GM23338 (cell line): ENCODE results near the gene ATF6. TPM values are rescaled to one million over a fixed set of nuclear protein-coding genes. Genes with fewer than 3 reads are reported as not detected.

Experiments
- ATAC-seq: fragments of 200-7000 bp; cut with Tn5 transposase; 3 replicates; pipeline ENCODE4 v1.9.1; 2020
- DNase-seq: peaks from one replicate; pipeline ENCODE4 v3.0.0-alpha.2; 2015; ENCODE audit warnings: low spot score
- H2AFZ ChIP-seq: fragments of 200-600 bp; sonication (generic); 2 replicates; pipeline ENCODE4 v1.8.0; 2016; ENCODE audit warnings: antibody characterized with exemption, mild to moderate bottlenecking, moderate library complexity
- H3F3A ChIP-seq: fragments of 200-600 bp; sonication (generic); replicated peaks from 2 replicates; pipeline ENCODE4 v1.8.0; 2017; ENCODE audit warnings: antibody characterized with exemption, mixed run types, low read depth
- H3K27ac ChIP-seq: fragments of 200-600 bp; sonication (generic); 2 replicates; pipeline ENCODE4 v1.6.1; 2016; ENCODE audit warnings: low read depth
- H3K27me3 ChIP-seq: fragments of 200-600 bp; sonication (generic); 2 replicates; pipeline ENCODE4 v1.8.0; 2016; ENCODE audit warnings: mild to moderate bottlenecking, mixed run types, moderate library complexity; ENCODE audit not compliant: insufficient read depth
- H3K36me3 ChIP-seq: fragments of 200-600 bp; sonication (generic); 2 replicates; pipeline ENCODE4 v1.8.0; 2016; ENCODE audit warnings: mild to moderate bottlenecking; ENCODE audit not compliant: insufficient read depth
- H3K4me1 ChIP-seq: fragments of 200-600 bp; sonication (generic); 2 replicates; pipeline ENCODE4 v1.8.0; 2016; ENCODE audit warnings: mild to moderate bottlenecking, moderate library complexity; ENCODE audit not compliant: insufficient read depth
- H3K4me2 ChIP-seq: fragments of 200-600 bp; sonication (generic); 2 replicates; pipeline ENCODE4 v1.7.1; 2017; ENCODE audit warnings: mixed run types
- H3K4me3 ChIP-seq: fragments of 200-600 bp; sonication (generic); 2 replicates; pipeline ENCODE4 v1.6.1; 2016; ENCODE audit warnings: mixed run types
- H3K79me2 ChIP-seq: fragments of 200-600 bp; sonication (generic); replicated peaks from 2 replicates; pipeline ENCODE4 v1.8.0; 2017; ENCODE audit warnings: mild to moderate bottlenecking; ENCODE audit not compliant: insufficient read depth
- H3K9me2 ChIP-seq: fragments of 200-600 bp; sonication (generic); 2 replicates; pipeline ENCODE4 v1.8.0; 2017; ENCODE audit not compliant: insufficient read depth
- H4K20me1 ChIP-seq: fragments of 200-600 bp; sonication (generic); replicated peaks from 2 replicates; pipeline ENCODE4 v1.8.0; 2017; ENCODE audit warnings: mild to moderate bottlenecking; ENCODE audit not compliant: insufficient read depth
- H3K27ac Mint-ChIP-seq: 2 replicates; pipeline ENCODE4 v1.8.0; 2020; ENCODE audit warnings: inconsistent platforms, mild to moderate bottlenecking, moderate library complexity, mixed read lengths
- H3K27me3 Mint-ChIP-seq: 3 replicates; pipeline ENCODE4 v1.8.0; 2022; ENCODE audit warnings: low read depth, mild to moderate bottlenecking, moderate library complexity, mixed read lengths, inconsistent platforms; ENCODE audit not compliant: insufficient read depth, poor library complexity
- H3K36me3 Mint-ChIP-seq: 3 replicates; pipeline ENCODE4 v1.8.0; 2021; ENCODE audit warnings: low read depth, mild to moderate bottlenecking, inconsistent platforms, moderate library complexity, mixed read lengths
- H3K4me1 Mint-ChIP-seq: 3 replicates; pipeline ENCODE4 v1.8.0; 2020; ENCODE audit warnings: mild to moderate bottlenecking, inconsistent platforms, mixed read lengths
- H3K4me3 Mint-ChIP-seq: 3 replicates; pipeline ENCODE4 v1.8.0; 2021; ENCODE audit warnings: moderate library complexity, mild to moderate bottlenecking, inconsistent platforms, mixed read lengths
- H3K9me3 Mint-ChIP-seq: 3 replicates; pipeline ENCODE4 v1.8.0; 2020; ENCODE audit warnings: moderate library complexity, mild to moderate bottlenecking, inconsistent platforms, mixed read lengths
- CREB1 ChIP-seq: fragments of 250-450 bp; sonication (Bioruptor Pico); IDR thresholded peaks from 2 replicates; pipeline ENCODE4 v1.5.0; 2020; ENCODE audit warnings: low read depth, mild to moderate bottlenecking, moderate library complexity
- EZH2 ChIP-seq: fragments of 200-600 bp; sonication (generic); IDR thresholded peaks from one replicate; pipeline ENCODE4 v1.8.0; 2017; ENCODE audit warnings: antibody characterized with exemption, mild to moderate bottlenecking, low read depth; ENCODE audit not compliant: unreplicated experiment
- EZH2phosphoT487 ChIP-seq: fragments of 200-600 bp; sonication (generic); IDR thresholded peaks from one replicate; pipeline ENCODE4 v1.8.1; 2018; ENCODE audit warnings: antibody characterized with exemption; ENCODE audit not compliant: unreplicated experiment
- JUNB ChIP-seq: IDR thresholded peaks from one replicate; pipeline ENCODE4 v1.6.1; 2016; ENCODE audit warnings: antibody characterized with exemption; ENCODE audit not compliant: unreplicated experiment
- NANOG ChIP-seq: IDR thresholded peaks from 2 replicates; pipeline ENCODE4 v1.6.1; 2016; ENCODE audit warnings: antibody characterized with exemption, borderline replicate concordance
- POLR2AphosphoS5 ChIP-seq: IDR thresholded peaks from 2 replicates; pipeline ENCODE4 v1.6.1; 2016; ENCODE audit warnings: antibody characterized with exemption, low read depth
- STAT1 ChIP-seq: IDR thresholded peaks from one replicate; pipeline ENCODE4 v1.6.1; 2016; ENCODE audit warnings: antibody characterized with exemption; ENCODE audit not compliant: unreplicated experiment
- ZNF331 ChIP-seq: fragments of 250-450 bp; sonication (Bioruptor Pico); IDR thresholded peaks from 2 replicates; pipeline ENCODE4 v1.5.0; 2020; ENCODE audit warnings: low read depth, mild to moderate bottlenecking, moderate library complexity
- polyA plus RNA-seq: library from polyadenylated mRNA; unstranded; fragments of >200 nt; fragmentation: Nextera tagmentation; extraction: Ambion mirVana; gene quantifications from 2 replicates; pipeline ENCODE4 v1.2.1, GENCODE V29; 2016
- total RNA-seq: library from RNA; depleted of rRNA; stranded (reverse); fragments of >200 nt; shearing (Covaris generic); gene quantifications from 2 replicates; pipeline ENCODE4 v1.2.3, GENCODE V29; 2014
- TF ChIP-seq, protein P1 (sequence below), 2 experiments: fragments of 200-600 bp in 1 of 2; sonication (generic) in 1 of 2; conservative IDR thresholded peaks; 2 replicates each; pipeline versions ENCODE4 v1.5.1 to v1.6.1; 2016 to 2017; ENCODE audit warnings: antibody characterized with exemption in 2 of 2, low read depth in 2 of 2, mild to moderate bottlenecking in 2 of 2, moderate library complexity in 1 of 2
- TF ChIP-seq, protein P2 (sequence below): fragments of 250-450 bp; sonication (Bioruptor Pico); IDR thresholded peaks from 2 replicates; pipeline ENCODE4 v1.5.0; 2020; ENCODE audit warnings: mild to moderate bottlenecking, moderate library complexity
- TF ChIP-seq, protein P3 (sequence below): IDR thresholded peaks from 2 replicates; pipeline ENCODE4 v1.6.1; 2016; ENCODE audit warnings: antibody characterized with exemption
- TF ChIP-seq, protein P4 (sequence below): IDR thresholded peaks from one replicate; pipeline ENCODE4 v1.6.1; 2018; ENCODE audit warnings: antibody characterized with exemption; ENCODE audit not compliant: unreplicated experiment

Gene ATF6
- total and polyA plus RNA-seq, 2 experiments from 2014 or later: 5.0 to 13.5 TPM

DNA sequence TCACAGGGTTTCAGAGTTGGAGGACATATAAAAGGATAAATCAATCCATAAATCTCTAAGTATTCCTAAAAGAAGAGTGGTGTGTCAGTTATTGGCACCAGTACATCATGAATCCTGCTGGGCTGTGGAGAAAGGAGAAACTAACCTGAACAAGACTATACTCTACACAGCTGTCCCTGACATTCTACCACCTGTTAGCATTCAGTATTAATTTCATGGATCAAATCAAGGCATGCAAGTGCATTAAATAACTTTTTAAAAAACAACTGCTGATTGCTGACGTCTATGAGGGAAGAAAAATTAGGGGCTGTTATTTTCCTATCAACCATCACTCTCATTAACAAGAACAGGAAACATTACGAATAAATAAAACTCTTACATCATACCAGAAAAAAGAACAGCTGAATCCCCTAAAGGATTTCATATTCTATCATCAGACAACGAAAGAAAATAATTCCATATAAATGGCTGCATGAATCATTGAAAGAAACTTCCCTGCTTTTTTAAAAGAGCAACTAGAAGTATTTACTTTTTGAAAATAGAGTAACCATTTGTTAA, 121.7 kb downstream of the ATF6 start (continued):
- TF ChIP-seq, protein P1, sequence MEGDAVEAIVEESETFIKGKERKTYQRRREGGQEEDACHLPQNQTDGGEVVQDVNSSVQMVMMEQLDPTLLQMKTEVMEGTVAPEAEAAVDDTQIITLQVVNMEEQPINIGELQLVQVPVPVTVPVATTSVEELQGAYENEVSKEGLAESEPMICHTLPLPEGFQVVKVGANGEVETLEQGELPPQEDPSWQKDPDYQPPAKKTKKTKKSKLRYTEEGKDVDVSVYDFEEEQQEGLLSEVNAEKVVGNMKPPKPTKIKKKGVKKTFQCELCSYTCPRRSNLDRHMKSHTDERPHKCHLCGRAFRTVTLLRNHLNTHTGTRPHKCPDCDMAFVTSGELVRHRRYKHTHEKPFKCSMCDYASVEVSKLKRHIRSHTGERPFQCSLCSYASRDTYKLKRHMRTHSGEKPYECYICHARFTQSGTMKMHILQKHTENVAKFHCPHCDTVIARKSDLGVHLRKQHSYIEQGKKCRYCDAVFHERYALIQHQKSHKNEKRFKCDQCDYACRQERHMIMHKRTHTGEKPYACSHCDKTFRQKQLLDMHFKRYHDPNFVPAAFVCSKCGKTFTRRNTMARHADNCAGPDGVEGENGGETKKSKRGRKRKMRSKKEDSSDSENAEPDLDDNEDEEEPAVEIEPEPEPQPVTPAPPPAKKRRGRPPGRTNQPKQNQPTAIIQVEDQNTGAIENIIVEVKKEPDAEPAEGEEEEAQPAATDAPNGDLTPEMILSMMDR (conservative IDR thresholded peaks at IDR 0.05; ENCODE audit: low read depth in 2 of 2): no peak

DNA sequence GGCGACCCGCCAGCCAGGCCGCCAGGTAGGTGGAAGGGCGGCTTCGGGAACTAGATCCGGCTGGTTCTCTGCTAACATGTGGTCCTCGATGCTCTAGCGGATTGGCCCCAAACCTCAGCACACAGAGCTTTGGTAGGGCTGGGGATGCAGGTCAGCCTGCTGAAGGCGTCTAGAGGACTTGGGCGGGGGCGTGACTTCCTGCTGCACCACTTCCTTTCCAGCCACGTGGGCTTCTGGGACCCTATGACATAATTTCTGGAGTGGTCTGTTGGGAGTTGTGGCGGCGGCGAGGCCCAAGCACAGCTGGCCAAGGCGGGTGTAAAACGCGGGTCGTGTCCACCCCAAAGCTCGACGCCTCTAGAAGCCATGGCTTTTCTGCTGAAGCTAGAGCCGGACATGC, 124.5 kb downstream of the ATF6 start:
- ATAC-seq (peak; percentile 28; the same call in 1 of the 3 replicates), DNase-seq (peak; percentile 16)
- H3K79me2 ChIP-seq: no peaks in the 10 kb centered on the region
- Mint-ChIP-seq H3K36me3 (0 out of 3 replicates have a peak, but pooled peaks cover 3% of the 10 kb centered on the region), H3K4me1 (peaks cover 4% of the 10 kb centered on the region; the same call in 1 of the 3 replicates), H3K27ac (no peak overlapping the region), H3K4me3 (no peak overlapping the region), H3K27me3 (no peaks in the 10 kb centered on the region), H3K9me3 (no peaks in the 10 kb centered on the region)
- H3K27ac ChIP-seq: no peak overlapping the region
- TF ChIP-seq, protein P2, sequence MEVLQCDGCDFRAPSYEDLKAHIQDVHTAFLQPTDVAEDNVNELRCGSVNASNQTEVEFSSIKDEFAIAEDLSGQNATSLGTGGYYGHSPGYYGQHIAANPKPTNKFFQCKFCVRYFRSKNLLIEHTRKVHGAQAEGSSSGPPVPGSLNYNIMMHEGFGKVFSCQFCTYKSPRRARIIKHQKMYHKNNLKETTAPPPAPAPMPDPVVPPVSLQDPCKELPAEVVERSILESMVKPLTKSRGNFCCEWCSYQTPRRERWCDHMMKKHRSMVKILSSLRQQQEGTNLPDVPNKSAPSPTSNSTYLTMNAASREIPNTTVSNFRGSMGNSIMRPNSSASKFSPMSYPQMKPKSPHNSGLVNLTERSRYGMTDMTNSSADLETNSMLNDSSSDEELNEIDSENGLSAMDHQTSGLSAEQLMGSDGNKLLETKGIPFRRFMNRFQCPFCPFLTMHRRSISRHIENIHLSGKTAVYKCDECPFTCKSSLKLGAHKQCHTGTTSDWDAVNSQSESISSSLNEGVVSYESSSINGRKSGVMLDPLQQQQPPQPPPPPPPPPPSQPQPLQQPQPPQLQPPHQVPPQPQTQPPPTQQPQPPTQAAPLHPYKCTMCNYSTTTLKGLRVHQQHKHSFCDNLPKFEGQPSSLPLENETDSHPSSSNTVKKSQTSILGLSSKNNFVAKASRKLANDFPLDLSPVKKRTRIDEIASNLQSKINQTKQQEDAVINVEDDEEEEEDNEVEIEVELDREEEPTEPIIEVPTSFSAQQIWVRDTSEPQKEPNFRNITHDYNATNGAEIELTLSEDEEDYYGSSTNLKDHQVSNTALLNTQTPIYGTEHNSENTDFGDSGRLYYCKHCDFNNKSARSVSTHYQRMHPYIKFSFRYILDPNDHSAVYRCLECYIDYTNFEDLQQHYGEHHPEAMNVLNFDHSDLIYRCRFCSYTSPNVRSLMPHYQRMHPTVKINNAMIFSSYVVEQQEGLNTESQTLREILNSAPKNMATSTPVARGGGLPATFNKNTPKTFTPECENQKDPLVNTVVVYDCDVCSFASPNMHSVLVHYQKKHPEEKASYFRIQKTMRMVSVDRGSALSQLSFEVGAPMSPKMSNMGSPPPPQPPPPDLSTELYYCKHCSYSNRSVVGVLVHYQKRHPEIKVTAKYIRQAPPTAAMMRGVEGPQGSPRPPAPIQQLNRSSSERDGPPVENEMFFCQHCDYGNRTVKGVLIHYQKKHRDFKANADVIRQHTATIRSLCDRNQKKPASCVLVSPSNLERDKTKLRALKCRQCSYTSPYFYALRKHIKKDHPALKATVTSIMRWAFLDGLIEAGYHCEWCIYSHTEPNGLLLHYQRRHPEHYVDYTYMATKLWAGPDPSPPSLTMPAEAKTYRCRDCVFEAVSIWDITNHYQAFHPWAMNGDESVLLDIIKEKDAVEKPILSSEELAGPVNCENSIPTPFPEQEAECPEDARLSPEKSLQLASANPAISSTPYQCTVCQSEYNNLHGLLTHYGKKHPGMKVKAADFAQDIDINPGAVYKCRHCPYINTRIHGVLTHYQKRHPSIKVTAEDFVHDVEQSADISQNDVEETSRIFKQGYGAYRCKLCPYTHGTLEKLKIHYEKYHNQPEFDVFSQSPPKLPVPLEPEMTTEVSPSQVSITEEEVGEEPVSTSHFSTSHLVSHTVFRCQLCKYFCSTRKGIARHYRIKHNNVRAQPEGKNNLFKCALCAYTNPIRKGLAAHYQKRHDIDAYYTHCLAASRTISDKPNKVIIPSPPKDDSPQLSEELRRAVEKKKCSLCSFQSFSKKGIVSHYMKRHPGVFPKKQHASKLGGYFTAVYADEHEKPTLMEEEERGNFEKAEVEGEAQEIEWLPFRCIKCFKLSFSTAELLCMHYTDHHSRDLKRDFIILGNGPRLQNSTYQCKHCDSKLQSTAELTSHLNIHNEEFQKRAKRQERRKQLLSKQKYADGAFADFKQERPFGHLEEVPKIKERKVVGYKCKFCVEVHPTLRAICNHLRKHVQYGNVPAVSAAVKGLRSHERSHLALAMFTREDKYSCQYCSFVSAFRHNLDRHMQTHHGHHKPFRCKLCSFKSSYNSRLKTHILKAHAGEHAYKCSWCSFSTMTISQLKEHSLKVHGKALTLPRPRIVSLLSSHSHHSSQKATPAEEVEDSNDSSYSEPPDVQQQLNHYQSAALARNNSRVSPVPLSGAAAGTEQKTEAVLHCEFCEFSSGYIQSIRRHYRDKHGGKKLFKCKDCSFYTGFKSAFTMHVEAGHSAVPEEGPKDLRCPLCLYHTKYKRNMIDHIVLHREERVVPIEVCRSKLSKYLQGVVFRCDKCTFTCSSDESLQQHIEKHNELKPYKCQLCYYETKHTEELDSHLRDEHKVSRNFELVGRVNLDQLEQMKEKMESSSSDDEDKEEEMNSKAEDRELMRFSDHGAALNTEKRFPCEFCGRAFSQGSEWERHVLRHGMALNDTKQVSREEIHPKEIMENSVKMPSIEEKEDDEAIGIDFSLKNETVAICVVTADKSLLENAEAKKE (CRISPR knock-in tag): no peak
- no peak for TF ChIP-seq POLR2AphosphoS5
- no peak for TF ChIP-seq EZH2
- TF ChIP-seq NANOG: no peak
- no peak for TF ChIP-seq STAT1
- TF ChIP-seq, protein P3, sequence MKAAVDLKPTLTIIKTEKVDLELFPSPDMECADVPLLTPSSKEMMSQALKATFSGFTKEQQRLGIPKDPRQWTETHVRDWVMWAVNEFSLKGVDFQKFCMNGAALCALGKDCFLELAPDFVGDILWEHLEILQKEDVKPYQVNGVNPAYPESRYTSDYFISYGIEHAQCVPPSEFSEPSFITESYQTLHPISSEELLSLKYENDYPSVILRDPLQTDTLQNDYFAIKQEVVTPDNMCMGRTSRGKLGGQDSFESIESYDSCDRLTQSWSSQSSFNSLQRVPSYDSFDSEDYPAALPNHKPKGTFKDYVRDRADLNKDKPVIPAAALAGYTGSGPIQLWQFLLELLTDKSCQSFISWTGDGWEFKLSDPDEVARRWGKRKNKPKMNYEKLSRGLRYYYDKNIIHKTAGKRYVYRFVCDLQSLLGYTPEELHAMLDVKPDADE: no peak
- TF ChIP-seq EZH2phosphoT487: no peak
- no peak for TF ChIP-seq ZNF331 (CRISPR knock-in tag)
- no peak for TF ChIP-seq CREB1
- TF ChIP-seq, protein P4, sequence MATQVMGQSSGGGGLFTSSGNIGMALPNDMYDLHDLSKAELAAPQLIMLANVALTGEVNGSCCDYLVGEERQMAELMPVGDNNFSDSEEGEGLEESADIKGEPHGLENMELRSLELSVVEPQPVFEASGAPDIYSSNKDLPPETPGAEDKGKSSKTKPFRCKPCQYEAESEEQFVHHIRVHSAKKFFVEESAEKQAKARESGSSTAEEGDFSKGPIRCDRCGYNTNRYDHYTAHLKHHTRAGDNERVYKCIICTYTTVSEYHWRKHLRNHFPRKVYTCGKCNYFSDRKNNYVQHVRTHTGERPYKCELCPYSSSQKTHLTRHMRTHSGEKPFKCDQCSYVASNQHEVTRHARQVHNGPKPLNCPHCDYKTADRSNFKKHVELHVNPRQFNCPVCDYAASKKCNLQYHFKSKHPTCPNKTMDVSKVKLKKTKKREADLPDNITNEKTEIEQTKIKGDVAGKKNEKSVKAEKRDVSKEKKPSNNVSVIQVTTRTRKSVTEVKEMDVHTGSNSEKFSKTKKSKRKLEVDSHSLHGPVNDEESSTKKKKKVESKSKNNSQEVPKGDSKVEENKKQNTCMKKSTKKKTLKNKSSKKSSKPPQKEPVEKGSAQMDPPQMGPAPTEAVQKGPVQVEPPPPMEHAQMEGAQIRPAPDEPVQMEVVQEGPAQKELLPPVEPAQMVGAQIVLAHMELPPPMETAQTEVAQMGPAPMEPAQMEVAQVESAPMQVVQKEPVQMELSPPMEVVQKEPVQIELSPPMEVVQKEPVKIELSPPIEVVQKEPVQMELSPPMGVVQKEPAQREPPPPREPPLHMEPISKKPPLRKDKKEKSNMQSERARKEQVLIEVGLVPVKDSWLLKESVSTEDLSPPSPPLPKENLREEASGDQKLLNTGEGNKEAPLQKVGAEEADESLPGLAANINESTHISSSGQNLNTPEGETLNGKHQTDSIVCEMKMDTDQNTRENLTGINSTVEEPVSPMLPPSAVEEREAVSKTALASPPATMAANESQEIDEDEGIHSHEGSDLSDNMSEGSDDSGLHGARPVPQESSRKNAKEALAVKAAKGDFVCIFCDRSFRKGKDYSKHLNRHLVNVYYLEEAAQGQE: no peak
- no peak for TF ChIP-seq JUNB
- H3F3A ChIP-seq: no peaks in the 10 kb centered on the region
- no peaks in the 10 kb centered on the region for H4K20me1 ChIP-seq
- H3K36me3 ChIP-seq: no peaks in the 10 kb centered on the region
- no peak overlapping the region for H3K4me2 ChIP-seq
- no peaks in the 10 kb centered on the region for H3K9me2 ChIP-seq
- no peak overlapping the region for H2AFZ ChIP-seq
- no peaks in the 10 kb centered on the region for H3K4me1 ChIP-seq
- H3K4me3 ChIP-seq: no peak overlapping the region
- no peaks in the 10 kb centered on the region for H3K27me3 ChIP-seq
